ENCODE data around the gene KLHDC10. TPM values are rescaled to one million over a fixed set of nuclear protein-coding genes. Genes with fewer than 3 reads are reported as not detected.

Gene KLHDC10
- total RNA-seq, 1 donor from 2014 or later, result 29.8 TPM

- DNase-seq, result no peak
- no peak overlapping the region for H3K27ac Mint-ChIP-seq (ENCODE audit: unreplicated experiment)
- no peaks in the 10 kb centered on the region for H3K9me3 Mint-ChIP-seq (ENCODE audit: unreplicated experiment)
- H3K36me3 Mint-ChIP-seq (ENCODE audit: unreplicated experiment), result no peaks in the 10 kb centered on the region
- H3K4me1 Mint-ChIP-seq (ENCODE audit: low read depth, unreplicated experiment), result no peaks in the 10 kb centered on the region
- no peaks in the 10 kb centered on the region for H3K27me3 Mint-ChIP-seq (ENCODE audit: unreplicated experiment)
- no peak overlapping the region for H3K4me3 Mint-ChIP-seq (ENCODE audit: unreplicated experiment)
- no peak for TF ChIP-seq CTCF (IDR thresholded peaks at IDR 0.05; ENCODE audit: partially characterized antibody, unreplicated experiment)
These were observed 20.6 kb downstream of the KLHDC10 start for GRCh38 chr7:130090745-130091532.

- H3K4me3 Mint-ChIP-seq (ENCODE audit: unreplicated experiment), result no peak overlapping the region
- no peaks in the 10 kb centered on the region for H3K4me1 Mint-ChIP-seq (ENCODE audit: low read depth, unreplicated experiment)
- H3K27me3 Mint-ChIP-seq (ENCODE audit: unreplicated experiment), result no peaks in the 10 kb centered on the region
- no peak for DNase-seq
- no peak overlapping the region for H3K27ac Mint-ChIP-seq (ENCODE audit: unreplicated experiment)
- H3K36me3 Mint-ChIP-seq (ENCODE audit: unreplicated experiment), result no peaks in the 10 kb centered on the region
- no peak for TF ChIP-seq CTCF (IDR thresholded peaks at IDR 0.05; ENCODE audit: partially characterized antibody, unreplicated experiment)
- no peaks in the 10 kb centered on the region for H3K9me3 Mint-ChIP-seq (ENCODE audit: unreplicated experiment)
These were observed 21.7 kb downstream of the KLHDC10 start for GRCh38 chr7:130091999-130092398.

GRCh38 chr7:130092598-130092997, 22.3 kb downstream of the KLHDC10 start:
- TF ChIP-seq CTCF (IDR thresholded peaks at IDR 0.05; ENCODE audit: partially characterized antibody, unreplicated experiment), result no peak
- Mint-ChIP-seq H3K36me3 (ENCODE audit: unreplicated experiment) (no peaks in the 10 kb centered on the region), H3K4me1 (ENCODE audit: low read depth, unreplicated experiment) (no peaks in the 10 kb centered on the region), H3K27ac (ENCODE audit: unreplicated experiment) (no peak overlapping the region), H3K4me3 (ENCODE audit: unreplicated experiment) (no peak overlapping the region), H3K9me3 (ENCODE audit: unreplicated experiment) (no peaks in the 10 kb centered on the region), H3K27me3 (ENCODE audit: unreplicated experiment) (no peaks in the 10 kb centered on the region)
- no peak for DNase-seq

GRCh38 chr7:130095812-130096211, 25.5 kb downstream of the KLHDC10 start:
- Mint-ChIP-seq H3K4me3 (ENCODE audit: unreplicated experiment) (no peak overlapping the region), H3K4me1 (ENCODE audit: low read depth, unreplicated experiment) (no peaks in the 10 kb centered on the region), H3K36me3 (ENCODE audit: unreplicated experiment) (no peaks in the 10 kb centered on the region), H3K27me3 (ENCODE audit: unreplicated experiment) (no peaks in the 10 kb centered on the region), H3K27ac (ENCODE audit: unreplicated experiment) (no peak overlapping the region), H3K9me3 (ENCODE audit: unreplicated experiment) (peaks cover 2% of the 10 kb centered on the region)
- DNase-seq, result no peak
- TF ChIP-seq CTCF (IDR thresholded peaks at IDR 0.05; ENCODE audit: partially characterized antibody, unreplicated experiment), result no peak

- Mint-ChIP-seq H3K4me3 (ENCODE audit: unreplicated experiment) (no peak overlapping the region), H3K27ac (ENCODE audit: unreplicated experiment) (no peak overlapping the region), H3K9me3 (ENCODE audit: unreplicated experiment) (peaks cover 4% of the 10 kb centered on the region), H3K36me3 (ENCODE audit: unreplicated experiment) (no peaks in the 10 kb centered on the region), H3K27me3 (ENCODE audit: unreplicated experiment) (no peaks in the 10 kb centered on the region), H3K4me1 (ENCODE audit: low read depth, unreplicated experiment) (no peaks in the 10 kb centered on the region)
- no peak for TF ChIP-seq CTCF (IDR thresholded peaks at IDR 0.05; ENCODE audit: partially characterized antibody, unreplicated experiment)
- DNase-seq, result no peak
These were observed 26.0 kb downstream of the KLHDC10 start for GRCh38 chr7:130096243-130096827.

Measured in glutamatergic neuron (in vitro differentiated cells).